NCI-H526 treated with DMSO at 0.1 percent for 48 hours (cell line): ENCODE results near the gene PCDHGA7.
"Not testable (repeated sequence)": the region's sequence is repeated elsewhere in the genome, so short reads cannot be mapped to it uniquely, and the experiment has no call there.

Source experiments
- DNase-seq: peaks from one replicate; lab custom pipeline; 2025; lab: John Stamatoyannopoulos, UW

PCDHGA7 gene

GRCh38 chr5:141382469-141383294 lies at the start of gene PCDHGA7:
TSS of gene PCDHGA7 (plus strand) at chr5:141382742. CDS start at chr5:141382900, 158 bp downstream.
- DNase-seq = no peak

- DNase-seq = no peak
Observed at GRCh38 chr5:141338538-141339306, 43.8 kb upstream of the PCDHGA7 start, which contains the start of gene PCDHGA2. TSS of gene PCDHGA2 (plus strand) at chr5:141338760.

GRCh38 chr5:141340781-141341354 lies 41.7 kb upstream of the PCDHGA7 start:
- not testable (repeated sequence) for DNase-seq

GRCh38 chr5:141342773-141343172 lies 39.8 kb upstream of the PCDHGA7 start:
- DNase-seq = no peak

GRCh38 chr5:141343242-141343952 lies 39.1 kb upstream of the PCDHGA7 start, which contains the start of gene PCDHGA3:
TSS of gene PCDHGA3 (plus strand) at chr5:141343829. CDS start at chr5:141344034, 205 bp downstream.
- DNase-seq = no peak

- DNase-seq = no peak
Observed at GRCh38 chr5:141343953-141344463, 38.5 kb upstream of the PCDHGA7 start.

GRCh38 chr5:141345327-141345726 lies 37.2 kb upstream of the PCDHGA7 start:
- DNase-seq = no peak

GRCh38 chr5:141346017-141346416 lies 36.5 kb upstream of the PCDHGA7 start:
- not testable (repeated sequence) for DNase-seq

GRCh38 chr5:141349917-141350619 lies 32.5 kb upstream of the PCDHGA7 start, which contains the start of gene PCDHGB1:
TSS of gene PCDHGB1 (plus strand) at chr5:141350099. CDS start at chr5:141350261, 162 bp downstream.
- no peak for DNase-seq

- DNase-seq = no peak
Observed at GRCh38 chr5:141351591-141351990, 31.0 kb upstream of the PCDHGA7 start.

GRCh38 chr5:141354900-141355469 lies 27.6 kb upstream of the PCDHGA7 start, which contains the start of gene PCDHGA4:
TSS of gene PCDHGA4 (plus strand) at chr5:141355021. CDS start at chr5:141355108, 87 bp downstream.
- no peak for DNase-seq

GRCh38 chr5:141355641-141356040 lies 26.9 kb upstream of the PCDHGA7 start:
- no peak for DNase-seq

GRCh38 chr5:141356133-141356532 lies 26.4 kb upstream of the PCDHGA7 start:
- no peak for DNase-seq

GRCh38 chr5:141356950-141357349 lies 25.6 kb upstream of the PCDHGA7 start:
- no peak for DNase-seq

- DNase-seq = no peak
Observed at GRCh38 chr5:141359790-141360426, 22.6 kb upstream of the PCDHGA7 start, which contains the start of gene PCDHGB2. TSS of gene PCDHGB2 (plus strand) at chr5:141359994. CDS start at chr5:141360136, 142 bp downstream.

- no peak for DNase-seq
Observed at GRCh38 chr5:141360685-141361084, 21.9 kb upstream of the PCDHGA7 start.

GRCh38 chr5:141362719-141363118 lies 19.8 kb upstream of the PCDHGA7 start:
- no peak for DNase-seq

GRCh38 chr5:141363952-141364660 lies 18.4 kb upstream of the PCDHGA7 start, which contains the start of gene PCDHGA5:
TSS of gene PCDHGA5 (plus strand) at chr5:141364162. CDS start at chr5:141364331, 169 bp downstream.
- no peak for DNase-seq
